Fibroblast of skin of right biceps (primary cell): ENCODE measurements around the gene CXCL14.

Experiments used
- DNase-seq: peaks from one replicate; pipeline ENCODE4 v3.0.0-alpha.2; 2013

Gene CXCL14

DNA sequence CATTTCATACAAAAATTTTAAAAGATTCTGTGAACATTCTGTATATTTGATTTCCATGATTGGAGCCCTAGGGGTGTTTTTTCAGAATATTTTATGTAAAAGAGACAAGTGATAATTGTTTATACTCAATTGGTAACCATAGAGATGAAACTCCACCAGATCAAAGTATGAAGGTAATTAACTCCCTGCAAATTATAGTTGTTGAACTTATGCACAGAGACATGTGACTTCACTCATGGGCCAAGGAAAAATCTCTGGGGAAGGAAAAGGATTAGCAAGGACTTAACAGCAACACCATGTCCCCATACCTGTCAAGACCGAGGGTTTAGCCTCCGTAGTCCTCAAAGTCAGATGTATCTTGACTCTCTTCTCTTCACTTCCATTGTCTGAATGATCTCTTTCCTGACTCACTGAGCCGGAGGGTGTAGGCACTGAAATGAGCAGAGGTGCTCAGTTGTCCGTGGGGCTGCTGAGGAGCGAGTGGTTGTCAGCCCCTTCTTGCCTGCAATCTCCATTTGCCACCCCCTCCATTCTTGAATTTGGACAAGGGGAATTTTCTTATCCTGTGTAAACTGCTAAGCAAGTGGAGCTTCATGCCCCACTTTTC, 17.5 kb upstream of the CXCL14 start:
- DNase-seq = no peak

DNA sequence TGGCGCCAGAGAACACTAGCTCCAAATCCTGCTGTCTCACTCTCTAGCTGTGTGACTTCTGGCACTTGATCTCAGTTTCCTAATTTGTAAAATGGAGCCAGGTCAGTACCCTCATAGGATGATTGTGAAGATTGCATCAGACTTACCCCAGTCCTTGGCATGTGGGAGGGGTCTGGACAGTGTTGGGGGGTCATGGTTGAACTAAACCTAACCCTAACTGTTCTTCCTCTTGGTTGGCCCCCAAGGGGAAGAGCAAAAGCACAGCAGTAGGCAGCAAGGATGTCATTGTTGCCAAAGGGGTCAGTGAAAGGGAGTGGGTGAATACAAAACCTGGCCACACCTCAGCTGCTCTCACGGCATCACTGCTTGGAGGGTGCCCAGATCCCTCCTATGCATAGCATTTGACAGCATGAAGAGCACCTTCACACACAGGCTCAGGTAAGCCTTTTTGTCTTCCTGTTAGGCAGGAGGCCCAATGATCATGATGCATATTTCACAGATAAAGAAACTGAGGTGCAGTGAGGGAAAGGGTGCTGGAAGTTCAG, 15.7 kb upstream of the CXCL14 start:
- no peak for DNase-seq

DNA sequence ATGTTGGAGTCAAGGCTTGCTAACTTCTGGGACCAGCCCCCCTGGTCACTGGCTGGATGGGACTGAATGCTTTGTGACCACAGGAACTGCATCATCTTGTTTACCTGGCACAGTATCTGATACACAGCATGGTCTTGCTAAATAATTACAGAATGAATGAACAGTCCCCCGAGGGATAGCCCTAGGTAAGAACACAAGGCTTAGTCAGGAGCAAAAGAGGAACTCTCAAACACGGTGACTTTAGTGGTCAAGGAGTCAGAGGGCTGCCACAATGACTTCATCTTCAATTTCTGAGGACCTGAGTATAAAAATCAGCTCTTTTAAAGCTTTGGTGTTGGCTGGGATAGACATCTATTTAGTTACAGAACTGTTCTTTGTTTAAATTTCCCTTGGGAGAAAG, 15.1 kb upstream of the CXCL14 start:
- no peak for DNase-seq

DNA sequence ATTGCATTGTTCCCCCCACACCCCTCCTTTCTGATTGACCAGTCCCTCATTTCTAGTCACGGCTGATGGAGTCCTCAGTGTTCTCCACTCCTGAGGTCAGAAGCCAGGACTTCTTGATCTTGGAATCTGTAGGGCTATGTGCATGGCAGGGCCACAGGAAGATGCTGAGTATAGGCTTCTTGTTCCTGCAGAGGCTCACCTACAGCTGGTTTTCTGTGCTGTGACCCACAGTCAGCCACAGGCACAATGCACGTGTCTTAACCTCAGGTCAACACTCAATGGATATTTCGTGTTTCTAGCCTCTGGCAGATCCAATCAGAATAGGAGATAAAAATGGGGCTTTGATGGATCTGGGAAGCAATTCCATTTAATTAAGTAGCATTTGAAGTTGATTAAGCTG, 14.3 kb upstream of the CXCL14 start:
- DNase-seq = no peak

DNA sequence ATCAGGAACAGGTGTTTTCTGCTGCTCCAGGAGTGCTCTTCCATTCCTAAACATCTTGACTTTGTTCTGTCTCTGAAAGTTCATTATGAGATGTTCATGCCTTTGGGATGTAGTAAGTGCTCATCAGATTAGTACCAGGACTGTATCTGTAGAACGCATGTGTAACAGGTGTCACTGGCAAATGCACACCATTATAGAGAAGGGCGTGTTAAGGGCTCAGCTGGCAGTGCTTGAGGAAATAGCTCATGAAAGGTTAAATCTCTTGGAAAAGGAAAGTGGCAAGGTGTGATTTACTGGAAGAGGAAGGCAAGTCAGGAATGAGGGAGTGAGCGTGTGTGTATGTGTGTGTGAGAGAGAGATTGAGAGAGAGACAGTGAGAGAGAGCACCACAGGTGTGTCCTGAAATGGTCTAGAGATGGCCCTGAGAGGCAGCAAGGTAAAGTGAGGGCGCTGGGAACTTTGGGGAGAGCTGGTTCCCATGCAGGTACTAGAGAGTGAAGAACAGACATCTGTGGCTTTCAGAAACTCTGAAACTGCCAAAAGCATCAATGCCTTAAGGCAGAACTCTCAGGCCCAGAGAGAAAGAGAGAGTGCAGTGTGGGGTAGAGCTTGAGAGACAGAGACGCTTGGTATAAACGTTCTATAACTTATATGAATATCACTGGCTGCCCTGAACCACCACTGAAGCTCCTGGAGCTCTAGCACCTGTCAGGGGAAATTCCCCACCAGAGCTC, 13.7 kb upstream of the CXCL14 start:
- DNase-seq = no peak

DNA sequence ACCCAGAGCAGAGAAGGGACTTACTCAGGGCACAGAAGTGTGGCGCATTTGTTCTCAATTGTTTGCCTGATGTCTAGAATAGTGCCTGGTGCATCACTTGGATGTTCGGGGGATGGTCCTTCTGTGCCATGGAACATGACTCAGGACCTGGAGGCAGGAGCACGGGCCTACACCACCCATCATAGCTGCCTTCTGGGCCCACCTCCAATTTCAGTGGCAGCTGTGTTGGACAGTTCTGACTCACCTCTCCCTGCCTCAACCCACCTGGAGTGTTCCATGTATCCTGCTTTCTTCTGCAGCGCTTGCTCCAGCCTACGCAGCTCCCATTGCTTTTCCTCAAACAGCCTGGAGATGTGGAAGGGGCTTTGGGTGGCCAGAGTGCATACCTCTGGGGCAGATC, 12.5 kb upstream of the CXCL14 start:
- no peak for DNase-seq

DNA sequence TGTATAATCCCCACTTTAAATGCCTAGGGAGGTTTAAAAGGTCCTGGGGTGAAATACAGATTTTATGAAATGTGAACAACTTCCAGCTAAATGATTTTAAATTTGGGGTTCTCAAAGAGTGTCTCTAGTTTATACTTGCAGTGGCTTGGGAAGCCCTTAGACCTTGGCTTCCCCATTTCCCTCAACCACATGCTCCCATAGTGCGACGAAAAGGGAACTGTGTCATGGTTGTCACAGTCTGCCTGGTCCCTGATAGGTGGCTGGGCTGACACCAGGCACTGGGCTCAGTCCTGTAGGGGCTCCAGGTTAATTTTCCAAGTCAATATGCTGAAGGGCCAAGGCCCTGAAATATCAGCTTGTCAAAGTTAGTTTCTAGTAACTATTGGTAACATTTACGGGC, 10.4 kb upstream of the CXCL14 start:
- no peak for DNase-seq

DNA sequence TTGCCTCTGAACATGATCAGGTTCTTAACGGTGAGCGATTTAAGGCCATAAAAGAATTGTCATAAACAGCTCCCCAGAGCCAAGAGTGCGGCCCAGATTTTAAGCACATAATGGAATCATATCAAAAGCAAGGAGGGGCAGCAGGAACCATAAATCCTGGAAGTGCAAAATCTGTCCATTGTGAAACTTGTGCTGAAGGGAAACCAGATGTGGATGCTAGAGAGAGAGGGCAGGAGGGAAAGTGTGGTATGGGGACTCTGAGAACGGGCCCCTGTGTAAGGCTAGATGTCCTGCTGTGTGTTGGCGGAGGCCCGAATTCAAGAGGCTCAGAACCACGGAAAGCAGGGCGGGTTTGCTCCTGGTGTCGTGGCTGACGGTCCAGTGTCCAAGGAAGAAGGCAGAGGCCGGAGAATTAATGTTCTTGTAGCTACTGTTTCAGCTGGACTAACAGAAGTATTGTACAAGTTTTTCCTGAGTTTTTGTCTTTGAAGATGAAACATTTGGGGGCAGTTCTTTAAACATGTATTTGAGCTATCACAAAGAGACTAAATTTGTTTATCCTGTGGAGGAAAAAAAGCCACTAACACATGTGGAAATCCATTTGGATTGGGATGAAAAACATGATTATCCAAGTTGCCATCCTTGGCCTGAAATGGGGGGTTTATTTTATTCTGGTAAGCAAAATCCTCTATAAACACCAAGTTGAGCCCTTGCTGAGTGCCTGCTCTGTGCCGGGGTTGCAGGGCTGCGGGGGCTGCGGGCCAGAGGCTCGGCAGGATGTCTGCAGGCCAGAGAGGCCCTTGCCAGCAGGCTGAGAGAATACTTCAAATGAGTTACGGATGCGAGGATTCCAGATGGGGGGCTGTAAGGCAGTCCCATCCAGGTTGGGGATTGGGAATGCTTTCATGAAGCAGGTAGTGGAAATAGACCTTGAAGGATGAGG, 9.2 kb upstream of the CXCL14 start:
- DNase-seq = no peak

DNA sequence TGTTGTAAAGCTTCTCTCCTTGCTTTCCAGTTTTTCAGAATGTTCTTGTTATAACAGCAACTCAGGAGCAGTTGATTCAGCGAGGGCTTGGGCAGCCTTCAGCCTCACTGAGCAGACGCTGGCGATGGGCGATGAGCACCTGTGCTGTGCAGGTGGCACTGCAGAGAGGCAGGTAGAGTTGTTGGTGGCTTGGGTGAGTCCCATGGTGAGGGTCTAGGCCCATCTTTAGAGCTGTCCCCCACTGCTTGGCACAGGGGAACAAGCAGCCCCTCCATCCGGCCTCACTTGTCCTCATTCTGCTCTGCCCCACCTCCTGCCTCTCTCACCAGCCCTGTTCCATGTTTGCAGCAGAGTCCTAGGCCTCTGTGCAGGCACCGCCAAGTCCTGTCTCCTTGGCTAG, 6.1 kb upstream of the CXCL14 start:
- DNase-seq = no peak

DNA sequence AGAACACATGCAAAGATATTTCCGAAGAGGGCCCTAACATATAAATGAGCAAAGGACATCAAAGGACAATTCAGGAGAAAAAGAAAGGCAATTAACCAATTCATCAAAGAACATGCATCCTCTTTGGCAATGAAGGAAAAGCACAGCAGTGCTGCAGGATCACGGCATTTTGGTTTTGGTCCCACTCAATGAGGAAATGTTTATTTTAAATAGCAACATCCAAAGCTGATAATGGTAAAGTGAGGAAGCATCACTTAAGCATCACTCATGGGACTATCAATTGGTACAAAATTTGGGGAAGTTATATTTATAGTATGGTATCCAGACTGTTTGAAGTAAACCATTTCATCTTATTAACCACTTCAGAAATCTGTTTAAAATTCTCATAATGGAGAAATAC, 5.5 kb upstream of the CXCL14 start:
- DNase-seq = no peak

DNA sequence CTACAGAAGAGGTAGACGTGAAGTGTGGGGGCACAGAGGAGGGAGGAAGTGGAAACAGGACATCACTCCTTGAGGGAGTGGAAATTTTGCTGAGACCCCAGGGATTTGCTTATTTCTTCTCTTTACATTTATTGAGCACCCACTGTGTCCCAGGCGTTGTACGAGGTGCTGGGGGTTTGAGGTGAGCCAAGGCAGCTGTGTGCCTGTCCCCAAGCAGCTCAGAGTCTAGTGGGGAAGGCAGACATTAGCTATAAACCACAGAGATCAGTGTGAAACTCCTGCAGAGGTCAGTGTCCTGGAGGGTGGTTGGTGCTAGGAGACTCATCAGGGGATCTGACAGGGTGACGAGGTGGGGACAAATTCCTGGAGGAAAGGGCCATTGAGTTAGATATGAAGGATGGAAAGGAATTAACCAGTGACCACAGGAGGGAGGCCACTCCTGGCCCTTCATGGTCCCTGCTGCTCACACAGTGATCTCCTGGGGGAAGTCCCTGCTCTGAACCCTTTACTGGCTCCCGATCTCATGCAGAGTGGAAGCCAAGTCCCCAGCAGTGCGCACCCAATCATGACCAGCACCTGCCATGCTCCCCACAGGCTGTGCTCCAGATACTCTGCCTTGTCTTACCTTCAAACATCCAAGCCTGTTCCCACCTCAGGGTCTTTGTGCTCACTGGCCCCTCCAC, 3.4 kb upstream of the CXCL14 start:
- no peak for DNase-seq

DNA sequence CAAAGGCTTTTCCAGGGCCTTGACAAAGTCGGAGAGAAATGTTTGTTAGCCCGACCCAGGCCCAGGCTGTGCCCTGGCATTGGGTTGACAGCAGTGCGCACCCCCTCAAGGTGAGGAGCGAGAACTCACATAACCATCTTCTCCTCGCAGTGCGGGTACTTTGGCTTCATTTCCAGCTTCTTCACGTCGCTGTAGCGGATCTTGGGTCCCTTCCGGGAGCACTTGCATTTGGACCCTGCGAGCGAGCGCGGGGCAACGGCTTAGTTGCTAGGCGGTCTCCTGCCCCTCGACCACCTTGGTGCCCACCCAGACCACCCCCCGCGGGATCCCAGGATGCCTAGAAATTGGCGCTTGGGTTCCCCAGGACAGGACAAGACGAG, 496 bp downstream of the CXCL14 start:
- DNase-seq = no peak

DNA sequence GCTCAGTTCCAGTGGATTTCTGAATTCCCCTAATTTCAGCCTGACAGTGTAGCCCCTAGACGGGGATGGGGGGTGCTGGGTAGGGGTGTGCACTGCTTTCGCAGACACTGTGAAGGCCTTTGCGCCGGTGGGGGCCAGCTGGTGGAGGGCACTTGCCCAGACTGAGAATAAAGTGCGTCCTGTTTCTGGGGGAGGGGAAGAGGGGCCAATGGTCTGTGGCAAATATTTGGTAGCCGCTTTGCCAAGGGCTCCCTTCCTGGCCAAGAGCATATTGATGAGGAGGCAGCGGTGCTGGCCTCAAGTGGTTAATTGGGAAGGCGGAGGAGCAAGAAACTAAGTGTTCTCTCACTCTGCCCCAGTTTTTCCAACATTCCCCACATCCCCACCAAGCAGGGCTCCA, 1.4 kb downstream of the CXCL14 start:
- DNase-seq = no peak

DNA sequence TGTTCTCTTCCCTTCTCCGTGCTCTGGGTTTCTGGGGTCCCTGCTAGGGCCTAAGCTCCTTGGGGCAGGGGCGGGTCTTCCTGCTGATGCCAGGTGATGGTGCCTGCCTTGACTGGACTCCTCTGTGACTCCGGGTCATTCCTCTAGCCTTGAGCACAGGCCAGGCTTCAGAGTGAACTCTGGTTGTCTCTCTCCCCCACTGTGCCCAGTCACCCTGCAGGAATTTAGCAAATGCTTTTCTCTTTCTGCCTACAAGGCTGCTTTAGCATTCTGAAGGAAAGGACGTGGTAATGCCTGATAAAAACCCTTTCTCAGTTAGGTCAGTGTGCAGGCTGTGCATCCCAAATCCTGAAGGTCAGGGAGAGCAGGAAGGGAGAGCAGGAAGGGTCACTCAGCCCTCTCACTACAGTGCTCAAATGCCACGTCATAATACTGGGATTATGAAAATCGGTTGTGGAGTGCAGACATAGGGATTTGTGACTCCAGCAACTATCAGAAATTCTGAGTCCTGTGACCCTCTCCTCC, 2.7 kb downstream of the CXCL14 start:
- peak; percentile 66 for DNase-seq

DNA sequence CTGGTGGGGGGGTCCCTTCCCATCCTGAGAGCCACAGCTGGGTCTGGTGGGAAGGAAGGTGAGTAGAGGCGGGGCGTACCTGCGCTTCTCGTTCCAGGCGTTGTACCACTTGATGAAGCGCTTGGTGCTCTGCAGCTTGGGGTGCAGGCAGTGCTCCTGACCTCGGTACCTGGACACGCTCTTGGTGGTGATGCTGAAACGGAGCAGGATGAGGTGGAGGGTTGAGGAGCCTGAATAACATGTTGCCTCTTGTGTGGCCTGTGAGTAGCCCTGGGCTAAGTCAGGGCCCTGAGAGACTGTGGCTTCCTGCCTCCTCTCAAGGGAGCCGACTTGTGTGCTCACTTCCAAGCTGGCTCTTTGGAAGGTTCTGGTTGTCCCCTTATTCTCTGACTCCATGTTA, 4.3 kb downstream of the CXCL14 start:
- no peak for DNase-seq

DNA sequence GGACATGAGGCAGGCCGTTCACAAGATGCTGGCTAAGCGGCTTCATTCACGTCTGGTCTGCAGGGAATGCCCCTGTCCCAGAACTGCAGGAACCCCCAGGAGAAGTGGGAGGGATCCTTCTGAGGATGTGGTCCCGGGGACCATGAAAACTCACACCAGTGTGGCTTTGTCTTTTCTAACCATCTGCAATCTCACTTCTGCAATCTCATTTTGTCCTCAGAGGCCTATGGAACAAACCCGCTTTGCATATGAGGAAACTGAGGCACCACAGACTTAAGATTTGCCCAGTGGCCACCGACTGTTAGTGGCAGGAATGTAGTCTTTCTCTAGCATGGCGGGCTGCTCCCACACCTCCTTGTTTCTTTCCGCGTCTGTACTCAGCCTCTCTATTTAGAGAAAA, 6.9 kb downstream of the CXCL14 start:
- DNase-seq = no peak

DNA sequence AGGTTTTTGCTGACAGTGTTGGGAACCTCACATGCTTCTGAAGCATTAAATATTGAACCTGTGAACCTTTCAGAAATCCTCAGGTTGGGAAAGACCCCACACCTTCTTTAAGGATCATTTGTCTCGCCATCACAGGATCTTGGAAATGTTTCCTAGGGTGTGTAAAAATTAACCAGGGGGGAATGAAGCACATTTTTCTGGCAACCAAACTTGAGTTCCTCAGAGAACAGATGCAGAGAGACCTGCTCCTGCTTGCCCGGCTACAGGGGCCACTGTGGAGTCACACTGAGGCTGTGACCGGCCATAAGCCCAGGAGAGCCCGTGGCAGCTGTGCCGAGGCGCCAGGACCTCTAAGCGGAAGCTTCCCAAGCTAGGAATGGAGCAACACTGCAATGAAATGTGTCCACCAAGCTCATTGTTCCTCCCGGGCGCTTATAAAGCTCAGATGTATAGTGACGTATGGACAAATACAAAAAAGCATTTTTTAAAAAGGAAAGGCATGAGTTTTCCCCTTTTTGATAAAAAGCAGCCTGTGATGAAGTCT, 7.7 kb downstream of the CXCL14 start:
- no peak for DNase-seq

DNA sequence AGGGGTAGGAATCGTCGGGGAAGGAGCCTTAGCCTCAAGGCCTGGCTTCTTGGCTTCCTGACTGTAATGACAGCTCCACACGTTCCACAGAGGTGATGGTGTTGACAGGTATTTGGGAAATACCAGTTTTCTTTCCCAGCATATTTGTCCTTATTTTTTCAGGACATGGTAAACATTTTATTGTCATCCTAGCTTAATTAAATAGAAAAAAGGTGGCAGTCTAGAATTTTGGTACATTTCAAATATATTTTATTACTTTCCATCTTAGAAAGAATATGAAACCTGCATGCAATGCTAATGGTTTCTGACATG, 8.4 kb downstream of the CXCL14 start:
- no peak for DNase-seq

DNA sequence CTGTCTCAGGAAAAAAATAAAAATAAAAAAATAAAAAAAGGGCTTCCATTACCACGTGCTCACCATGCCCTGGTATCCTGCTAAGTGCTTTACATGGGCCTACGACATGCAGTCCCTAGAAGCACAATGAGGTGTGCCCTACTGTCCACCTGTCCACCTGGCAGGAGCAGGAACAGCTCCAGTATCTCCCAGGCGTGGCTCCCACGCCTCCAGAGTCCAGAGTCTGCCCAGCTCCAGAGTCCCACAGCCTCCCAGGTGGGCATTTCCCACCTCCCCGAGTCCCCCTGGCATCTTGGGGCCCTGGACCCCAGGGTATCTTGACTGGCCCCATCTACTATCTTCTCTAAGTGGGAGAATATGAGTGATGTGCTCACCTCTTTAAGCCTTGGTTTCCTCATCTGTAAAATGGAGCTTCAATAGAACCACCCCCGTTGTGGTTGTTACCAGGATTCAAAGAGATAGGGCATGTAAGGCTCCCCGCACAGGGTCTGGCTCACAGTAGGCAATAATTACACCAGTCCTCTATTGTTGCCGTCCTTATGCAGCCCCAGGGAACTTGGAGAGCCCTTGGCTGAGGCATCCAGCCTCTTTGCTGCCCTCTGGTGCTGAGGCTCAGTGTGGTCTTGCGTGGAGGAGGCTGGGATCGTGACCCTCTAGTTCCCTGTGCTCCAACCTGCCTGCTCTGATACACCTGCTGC, 8.9 kb downstream of the CXCL14 start:
- no peak for DNase-seq

DNA sequence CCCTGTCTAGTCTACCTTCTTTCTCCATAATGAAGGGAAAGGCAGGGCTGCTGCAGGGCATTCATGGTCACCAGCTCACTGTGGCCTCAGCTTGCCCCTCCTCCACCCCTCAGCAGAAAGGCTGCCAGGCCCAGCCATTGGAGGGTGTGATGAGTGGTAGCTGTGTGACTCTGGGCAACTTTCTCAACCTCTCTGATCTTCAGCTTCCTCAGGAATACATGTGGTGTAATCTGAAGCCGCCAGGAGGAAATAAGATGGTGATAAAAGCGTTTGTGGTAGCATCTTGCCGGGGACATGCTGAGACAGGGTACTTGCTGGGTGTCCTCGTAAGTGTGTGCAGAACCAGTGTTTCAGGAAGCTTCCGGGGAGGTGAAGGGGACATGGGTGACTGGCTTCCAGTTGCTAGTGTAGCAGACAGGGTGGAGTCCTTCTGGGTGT, 9.8 kb downstream of the CXCL14 start:
- DNase-seq = no peak

DNA sequence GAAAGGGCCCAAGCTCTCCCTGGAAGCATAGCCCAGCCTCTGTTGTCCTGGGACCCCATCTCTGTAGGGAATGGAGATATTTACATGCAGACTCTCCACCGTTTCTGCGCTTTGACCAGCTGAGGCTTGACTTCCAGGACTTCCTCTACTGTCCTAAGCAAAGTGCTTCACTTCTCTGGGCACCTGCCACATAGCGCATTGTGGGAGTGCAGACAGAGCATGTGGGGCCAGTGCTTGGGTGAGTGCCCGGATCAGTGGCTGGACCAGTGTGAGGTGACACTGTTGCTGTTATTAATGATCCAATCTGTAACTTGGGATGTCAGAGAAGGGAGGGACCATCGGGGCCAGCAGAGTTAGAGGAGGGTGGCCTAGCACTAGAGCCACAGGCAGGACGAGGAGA, 10.5 kb downstream of the CXCL14 start:
- no peak for DNase-seq

DNA sequence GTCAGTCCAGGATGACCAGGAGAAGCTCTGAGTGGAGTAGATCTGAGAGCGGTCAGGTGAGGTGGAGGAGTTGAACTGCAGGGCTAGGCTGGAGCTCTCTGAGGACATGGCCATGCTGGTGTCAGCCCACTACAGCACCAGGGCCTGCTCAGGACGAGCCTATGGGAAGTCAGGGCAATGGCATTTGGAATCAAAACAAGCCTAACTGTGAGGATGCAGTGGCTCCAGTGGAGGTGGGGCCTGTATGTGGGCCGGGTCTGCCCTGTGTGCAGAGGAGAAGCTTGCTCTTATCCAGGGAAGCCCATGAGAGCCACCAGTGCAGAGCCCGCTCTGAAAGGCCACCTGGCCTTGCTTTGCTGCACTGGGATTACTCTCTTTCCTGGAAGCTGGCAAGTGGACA, 11.1 kb downstream of the CXCL14 start:
- DNase-seq = peak; percentile 31
